Urinary bladder (tissue), 4 donors: Measurements from ENCODE around the gene CITED4. TPM values are rescaled to one million over a fixed set of nuclear protein-coding genes. Genes with fewer than 3 reads are reported as not detected.

Source experiments
- DNase-seq: peaks from one replicate; pipeline ENCODE4 v3.0.0-alpha.2; 2015; ENCODE audit errors: extremely low spot score
- H3K27ac ChIP-seq: one replicate; pipeline ENCODE4 v1.5.1; 2013; ENCODE audit warnings: low read depth, mild to moderate bottlenecking, moderate library complexity
- H3K36me3 ChIP-seq: one replicate; pipeline ENCODE4 v1.6.1; 2013; ENCODE audit warnings: mild to moderate bottlenecking, moderate library complexity; ENCODE audit not compliant: insufficient read depth
- H3K4me1 ChIP-seq: one replicate; pipeline ENCODE4 v1.6.1; 2013; ENCODE audit warnings: mild to moderate bottlenecking, moderate library complexity; ENCODE audit not compliant: insufficient read depth
- H3K4me3 ChIP-seq: one replicate; pipeline ENCODE4 v1.5.1; 2013; ENCODE audit warnings: low read depth, low read length
- whole genome bisulfite sequencing: extraction: QIAGEN DNeasy Blood & Tissue Kit; methylation state at CpG from one replicate; pipeline ENCODE4 v1.1.7; 2013; 5-methylcytosine and 5-hydroxymethylcytosine counted together
- polyA plus RNA-seq: library from polyadenylated mRNA; stranded (reverse); fragments of 200-250 nt; gene quantifications from one replicate; pipeline ENCODE4 v1.2.3, GENCODE V29; 2013
- total RNA-seq: library from RNA; depleted of rRNA; stranded (reverse); fragments of >200 nt; gene quantifications from one replicate; pipeline ENCODE4 v1.2.3, GENCODE V29; 2014
- donor health status: healthy with polysubstance abuse.
- donor health status: healthy.

Gene CITED4
- total and polyA plus RNA-seq, 2 donors, result 2.0 to 8.8 TPM

- Histone ChIP-seq H3K36me3 (no peaks in the 10 kb centered on the region), H3K4me3 (no peak overlapping the region), H3K4me1 (no peaks in the 10 kb centered on the region), H3K27ac (no peak overlapping the region)
- 82% methylated on average over 6 of the region's 6 CpGs for WGBS
- no peak for DNase-seq
These were observed 6.7 kb downstream of the CITED4 start for GRCh38 chr1:40855513-40855912.

- 54% methylated on average over 5 of the region's 5 CpGs for WGBS
- no peak overlapping the region for H3K4me3 ChIP-seq
- no peak overlapping the region for H3K27ac ChIP-seq
These were observed 8.3 kb downstream of the CITED4 start for GRCh38 chr1:40853885-40854170.

GRCh38 chr1:40853113-40853884 lies 8.9 kb downstream of the CITED4 start:
- H3K27ac ChIP-seq, result no peak overlapping the region
- 78% methylated on average over 13 of the region's 13 CpGs for WGBS

More at GRCh38 chr1:40853885-40854170, 8.3 kb downstream of the CITED4 start:
- no peak for DNase-seq
- Histone ChIP-seq H3K36me3 (no peaks in the 10 kb centered on the region), H3K4me1 (no peaks in the 10 kb centered on the region)

GRCh38 chr1:40851643-40852042 lies 10.5 kb downstream of the CITED4 start:
- DNase-seq, result no peak
- H3K36me3 ChIP-seq, result no peaks in the 10 kb centered on the region
- 87% methylated on average over 6 of the region's 6 CpGs for WGBS
- H3K4me1 ChIP-seq, result no peaks in the 10 kb centered on the region
- H3K4me3 ChIP-seq, result no peak overlapping the region
- H3K27ac ChIP-seq, result no peak overlapping the region

More at GRCh38 chr1:40853113-40853884, 8.9 kb downstream of the CITED4 start:
- no peak for DNase-seq
- Histone ChIP-seq H3K36me3 (no peaks in the 10 kb centered on the region), H3K4me3 (no peak overlapping the region), H3K4me1 (no peaks in the 10 kb centered on the region)

- no peaks in the 10 kb centered on the region for H3K4me1 ChIP-seq
- H3K27ac ChIP-seq, result no peak overlapping the region
- no peak for DNase-seq
- no peaks in the 10 kb centered on the region for H3K36me3 ChIP-seq
- H3K4me3 ChIP-seq, result no peak overlapping the region
- 23% methylated on average over 12 of the region's 12 CpGs for WGBS
These were observed 12.2 kb downstream of the CITED4 start for GRCh38 chr1:40849801-40850592.

- DNase-seq, result no peak
- no peaks in the 10 kb centered on the region for H3K36me3 ChIP-seq
- 49% methylated on average over 6 of the region's 6 CpGs for whole genome bisulfite sequencing
- H3K4me1 ChIP-seq, result no peaks in the 10 kb centered on the region
- no peak overlapping the region for H3K4me3 ChIP-seq
- H3K27ac ChIP-seq, result no peak overlapping the region
These were observed 13.5 kb downstream of the CITED4 start for GRCh38 chr1:40848530-40849189.

- DNase-seq, result no peak
- 77% methylated on average over 6 of the region's 6 CpGs for WGBS
- no peak overlapping the region for H3K27ac ChIP-seq
- no peaks in the 10 kb centered on the region for H3K36me3 ChIP-seq
- no peak overlapping the region for H3K4me3 ChIP-seq
- no peaks in the 10 kb centered on the region for H3K4me1 ChIP-seq
These were observed 15.0 kb downstream of the CITED4 start for GRCh38 chr1:40847023-40847745.

- H3K27ac ChIP-seq, result no peak overlapping the region
- DNase-seq, result no peak
- 98% methylated on average over 1 of the region's 1 CpG for WGBS
- no peaks in the 10 kb centered on the region for H3K36me3 ChIP-seq
- H3K4me3 ChIP-seq, result no peak overlapping the region
- no peaks in the 10 kb centered on the region for H3K4me1 ChIP-seq
These were observed 16.3 kb downstream of the CITED4 start for GRCh38 chr1:40845895-40846294.

- Histone ChIP-seq H3K27ac (no peak overlapping the region), H3K4me1 (no peaks in the 10 kb centered on the region), H3K4me3 (no peak overlapping the region), H3K36me3 (no peaks in the 10 kb centered on the region)
- 76% methylated on average over 9 of the region's 9 CpGs for WGBS
- no peak for DNase-seq
These were observed 17.0 kb downstream of the CITED4 start for GRCh38 chr1:40844887-40845878.

- no peak overlapping the region for H3K27ac ChIP-seq
- no peak overlapping the region for H3K4me3 ChIP-seq
- DNase-seq, result no peak
- H3K4me1 ChIP-seq, result no peaks in the 10 kb centered on the region
- WGBS, result 77% methylated on average over 5 of the region's 5 CpGs
- H3K36me3 ChIP-seq, result no peaks in the 10 kb centered on the region
These were observed 18.1 kb downstream of the CITED4 start for GRCh38 chr1:40844079-40844478.

GRCh38 chr1:40842691-40843090 lies 19.5 kb downstream of the CITED4 start:
- Histone ChIP-seq H3K27ac (no peak overlapping the region), H3K36me3 (no peaks in the 10 kb centered on the region), H3K4me3 (no peak overlapping the region), H3K4me1 (no peaks in the 10 kb centered on the region)
- 98% methylated on average over 3 of the region's 3 CpGs for WGBS
- no peak for DNase-seq

GRCh38 chr1:40842207-40842606 lies 20.0 kb downstream of the CITED4 start:
- DNase-seq, result no peak
- Histone ChIP-seq H3K4me1 (no peaks in the 10 kb centered on the region), H3K27ac (no peak overlapping the region), H3K36me3 (no peaks in the 10 kb centered on the region), H3K4me3 (no peak overlapping the region)
- WGBS, result 86% methylated on average over 4 of the region's 4 CpGs
